Measurements from ENCODE around the gene NIPAL4. TPM values are rescaled to one million over a fixed set of nuclear protein-coding genes. Genes with fewer than 3 reads are reported as not detected.
A peak's percentile ranks its signal among the peaks of the same experiment; 100 is the strongest.

The NIPAL4 gene
- total and polyA plus RNA-seq, 2 donors (not counting 3 experiments of a cell fraction or from before 2014, with no cell fraction given), result not detected

DNA sequence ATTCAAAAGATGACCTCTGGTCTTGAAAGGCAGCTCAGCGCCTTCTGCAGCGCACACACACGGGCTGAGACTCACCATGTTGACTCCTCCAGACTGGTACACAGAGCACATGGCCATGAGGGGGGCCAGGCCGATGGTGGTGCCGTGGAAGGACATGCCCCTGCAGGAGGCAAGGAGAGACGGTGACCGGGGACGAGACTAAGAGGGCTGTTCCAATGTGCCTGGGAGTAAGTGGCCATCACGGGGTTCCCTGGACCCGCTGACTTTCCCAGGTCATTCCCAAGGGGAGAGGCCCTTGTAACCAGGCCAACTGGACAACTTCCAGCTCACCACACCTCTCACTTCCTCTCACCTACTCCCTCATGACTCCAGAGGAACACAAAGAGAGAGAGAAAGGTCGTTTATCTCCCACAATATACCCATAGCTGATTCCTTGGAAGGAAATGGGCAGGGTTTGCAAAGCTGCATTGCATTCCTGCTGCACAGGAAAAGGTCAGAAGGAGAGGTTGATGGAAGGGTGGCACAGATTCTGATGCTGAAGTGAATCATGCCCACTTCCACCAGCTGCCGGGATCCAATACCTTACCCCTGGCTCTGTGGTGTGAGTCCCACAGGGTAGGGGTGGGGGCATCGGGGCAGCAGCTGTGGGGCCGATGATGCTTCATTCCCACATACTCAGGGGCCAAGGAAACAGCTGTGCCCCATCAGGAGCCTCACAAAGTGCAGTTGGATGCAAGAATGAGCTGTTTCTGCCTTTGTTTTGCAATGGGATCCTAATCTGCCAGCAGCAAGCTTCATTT, 47.2 kb downstream of the NIPAL4 start:
- peak; percentile 81 for DNase-seq (ENCODE audit: low read depth, low spot score)
- dilution Hi-C loops (cut with MboI; ENCODE audit: extremely low pct_ligation_motif_present, low sequenced_read_pairs), result no loop called here
- H3K9me3 ChIP-seq (replicated peaks; ENCODE audit: control insufficient read depth, insufficient read depth, low read length), result no peaks in the 10 kb centered on the region

More for the DNA sequence above, 47.2 kb downstream of the NIPAL4 start:
- peak overlapping the region; percentile 67 for H2AFZ ChIP-seq (ENCODE audit: low read depth, low read length)
- CTCF ChIA-PET, result interaction anchor here (0.9 to 2.1 kb wide), 20 partner anchors 8 to 254 kb away, joined by 3 to 9 read pairs (median 4); partner anchors contain the start of gene LSM11
- H3K4me2 ChIP-seq (ENCODE audit: insufficient read depth, low read length), result peak overlapping the region; percentile 3
- H3K4me1 ChIP-seq (ENCODE audit: control insufficient read depth, extremely low read depth, insufficient read depth, low read length), result peaks cover 36% of the 10 kb centered on the region
- H3K9ac ChIP-seq (replicated peaks; ENCODE audit: extremely low read depth, insufficient read depth, low read length), result no peak overlapping the region
- TF ChIP-seq, protein P1, sequence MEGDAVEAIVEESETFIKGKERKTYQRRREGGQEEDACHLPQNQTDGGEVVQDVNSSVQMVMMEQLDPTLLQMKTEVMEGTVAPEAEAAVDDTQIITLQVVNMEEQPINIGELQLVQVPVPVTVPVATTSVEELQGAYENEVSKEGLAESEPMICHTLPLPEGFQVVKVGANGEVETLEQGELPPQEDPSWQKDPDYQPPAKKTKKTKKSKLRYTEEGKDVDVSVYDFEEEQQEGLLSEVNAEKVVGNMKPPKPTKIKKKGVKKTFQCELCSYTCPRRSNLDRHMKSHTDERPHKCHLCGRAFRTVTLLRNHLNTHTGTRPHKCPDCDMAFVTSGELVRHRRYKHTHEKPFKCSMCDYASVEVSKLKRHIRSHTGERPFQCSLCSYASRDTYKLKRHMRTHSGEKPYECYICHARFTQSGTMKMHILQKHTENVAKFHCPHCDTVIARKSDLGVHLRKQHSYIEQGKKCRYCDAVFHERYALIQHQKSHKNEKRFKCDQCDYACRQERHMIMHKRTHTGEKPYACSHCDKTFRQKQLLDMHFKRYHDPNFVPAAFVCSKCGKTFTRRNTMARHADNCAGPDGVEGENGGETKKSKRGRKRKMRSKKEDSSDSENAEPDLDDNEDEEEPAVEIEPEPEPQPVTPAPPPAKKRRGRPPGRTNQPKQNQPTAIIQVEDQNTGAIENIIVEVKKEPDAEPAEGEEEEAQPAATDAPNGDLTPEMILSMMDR (IDR thresholded peaks at IDR 0.05; ENCODE audit: extremely low read depth in 1 of 2, insufficient read depth in 1 of 2, low read depth in 1 of 2, low read length in 2 of 2), result no peak
- no peak for TF ChIP-seq MAX (IDR thresholded peaks at IDR 0.05; ENCODE audit: insufficient read depth, insufficient read length)
- no peak for TF ChIP-seq EZH2 (IDR thresholded peaks at IDR 0.05; ENCODE audit: borderline replicate concordance, low read depth, low read length, severe bottlenecking)
- TF ChIP-seq JUN (IDR thresholded peaks at IDR 0.05; ENCODE audit: borderline replicate concordance, insufficient read depth, insufficient read length, low read depth), result no peak
- peak; percentile 61 for TF ChIP-seq POLR2AphosphoS5 (IDR thresholded peaks at IDR 0.05; ENCODE audit: insufficient read depth, low read depth, low read length)
- TF ChIP-seq FOS (IDR thresholded peaks at IDR 0.05; ENCODE audit: borderline replicate concordance, insufficient read depth, low read length), result peak; percentile 66
- no peak for TF ChIP-seq MYC (IDR thresholded peaks at IDR 0.05; ENCODE audit: low read depth, low read length)
- TF ChIP-seq GATA2 (IDR thresholded peaks at IDR 0.05; ENCODE audit: insufficient read depth, insufficient read length, low read depth, low read length), result peak; percentile 50
- TF ChIP-seq POLR2A (IDR thresholded peaks at IDR 0.05; ENCODE audit: low read depth, low read length), result no peak
- no peaks in the 10 kb centered on the region for H3K27me3 ChIP-seq (ENCODE audit: control insufficient read depth in 2 of 2, insufficient read depth in 2 of 2, low read length in 2 of 2)
- intact Hi-C loops (cut with micrococcal nuclease), result loop anchor here (1.0 to 2.0 kb wide), 4 partner anchors 21 to 236 kb away; partner anchors contain the start of genes ADAM19 and LSM11
- BruUV-seq (replicated peaks), result no TSS peak
- no peak overlapping the region for H3K4me3 ChIP-seq (replicated peaks in 1 of 3; ENCODE audit: insufficient read depth in 1 of 3, low read depth in 1 of 3, low read length in 3 of 3)
- FAIRE-seq, result peak; percentile 66
- no peaks in the 10 kb centered on the region for H4K20me1 ChIP-seq (replicated peaks; ENCODE audit: control insufficient read depth, extremely low read depth, insufficient read depth, low read length)
- peaks cover 0 to 3% of the 10 kb centered on the region in 2 experiments for H3K36me3 ChIP-seq (ENCODE audit: control insufficient read depth in 2 of 2, extremely low read depth in 1 of 2, insufficient read depth in 2 of 2, low read length in 2 of 2)
- POLR2A ChIA-PET, result interaction anchor here (1.0 to 1.1 kb wide), 2 partner anchors 14 to 86 kb away, joined by 3 read pairs; no protein-coding TSS in a partner anchor
- peak overlapping the region; percentile 14 for H3K27ac ChIP-seq (ENCODE audit: insufficient read depth, low read depth, low read length)
- no peaks in the 10 kb centered on the region for H3K9me1 ChIP-seq (replicated peaks; ENCODE audit: control insufficient read depth, extremely low read depth, insufficient read depth, low read length)
- no peaks in the 10 kb centered on the region for H3K79me2 ChIP-seq (ENCODE audit: control insufficient read depth, insufficient read depth, low read length)

Measured in endothelial cell of umbilical vein (primary cell).